Activated T-helper 2 cell treated with anti-CD3 and anti-CD28 coated beads, Interferon-gamma antibody, Interleukin-2, Interleukin-4, amounts not matched to agents 10 μg/mL and 5 μg/mL and 100 μg/mL, durations not matched to agents 14 hours and 24 hours and 36 hours (primary cell): ENCODE results near the gene TP73. TPM values are rescaled to one million over a fixed set of nuclear protein-coding genes. Genes with fewer than 3 reads are reported as not detected.

Experiments used
- DNase-seq: peaks from one replicate; pipeline ENCODE4 v3.0.0; 2021; ENCODE audit warnings: low spot score
- H3K27ac Mint-ChIP-seq: one replicate; pipeline ENCODE4 v1.8.0; 2021; ENCODE audit warnings: mixed read lengths
- H3K27me3 Mint-ChIP-seq: one replicate; pipeline ENCODE4 v1.8.0; 2021; ENCODE audit warnings: low read depth, mixed read lengths
- H3K36me3 Mint-ChIP-seq: one replicate; pipeline ENCODE4 v1.8.0; 2021; ENCODE audit warnings: low read depth, mixed read lengths
- H3K4me1 Mint-ChIP-seq: one replicate; pipeline ENCODE4 v1.8.0; 2021; ENCODE audit warnings: low read depth, mixed read lengths
- H3K4me3 Mint-ChIP-seq: one replicate; pipeline ENCODE4 v1.8.0; 2021; ENCODE audit warnings: low read depth, mild to moderate bottlenecking, moderate library complexity, mixed read lengths
- H3K9me3 Mint-ChIP-seq: one replicate; pipeline ENCODE4 v1.8.0; 2021; ENCODE audit warnings: mixed read lengths
- intact Hi-C: fragments of 100-400 bp; cut with micrococcal nuclease; formaldehyde crosslinking; loops from one replicate; pipeline ENCODE4 v1.15.1; 2023
- total RNA-seq: library from RNA; stranded (reverse); gene quantifications from 2 replicates; pipeline ENCODE4 v1.2.3, GENCODE V29; 2022

Gene TP73
- total RNA-seq, 1 donor from 2014 or later = 2.5 TPM

GRCh38 chr1:3644273-3644672 is 8.0 kb upstream of the TP73 start:
- no peak overlapping the region for H3K27ac Mint-ChIP-seq
- no peak overlapping the region for H3K4me3 Mint-ChIP-seq
- intact Hi-C loops = no loop called here
- DNase-seq = no peak
- H3K9me3 Mint-ChIP-seq = no peaks in the 10 kb centered on the region
- no peaks in the 10 kb centered on the region for H3K27me3 Mint-ChIP-seq
- H3K4me1 Mint-ChIP-seq = peaks cover 15% of the 10 kb centered on the region
- H3K36me3 Mint-ChIP-seq = peaks cover 27% of the 10 kb centered on the region

- Mint-ChIP-seq H3K9me3 (no peaks in the 10 kb centered on the region), H3K4me3 (no peak overlapping the region), H3K36me3 (peaks cover 27% of the 10 kb centered on the region), H3K27ac (no peak overlapping the region), H3K4me1 (peaks cover 17% of the 10 kb centered on the region), H3K27me3 (no peaks in the 10 kb centered on the region)
- intact Hi-C loops = no loop called here
- DNase-seq = no peak
These were observed 7.1 kb upstream of the TP73 start for GRCh38 chr1:3645247-3645646.

GRCh38 chr1:3645666-3646355 is 6.5 kb upstream of the TP73 start:
- Mint-ChIP-seq H3K27me3 (peaks cover 2% of the 10 kb centered on the region), H3K4me3 (no peak overlapping the region), H3K9me3 (no peaks in the 10 kb centered on the region), H3K27ac (no peak overlapping the region), H3K4me1 (peaks cover 17% of the 10 kb centered on the region), H3K36me3 (peaks cover 27% of the 10 kb centered on the region)
- no peak for DNase-seq
- intact Hi-C loops = no loop called here

- Mint-ChIP-seq H3K4me1 (peaks cover 20% of the 10 kb centered on the region), H3K27ac (no peak overlapping the region), H3K27me3 (peaks cover 7% of the 10 kb centered on the region), H3K4me3 (no peak overlapping the region), H3K36me3 (peaks cover 27% of the 10 kb centered on the region), H3K9me3 (no peaks in the 10 kb centered on the region)
- no peak for DNase-seq
- intact Hi-C loops = no loop called here
These were observed 5.7 kb upstream of the TP73 start for GRCh38 chr1:3646596-3646995.

DNA sequence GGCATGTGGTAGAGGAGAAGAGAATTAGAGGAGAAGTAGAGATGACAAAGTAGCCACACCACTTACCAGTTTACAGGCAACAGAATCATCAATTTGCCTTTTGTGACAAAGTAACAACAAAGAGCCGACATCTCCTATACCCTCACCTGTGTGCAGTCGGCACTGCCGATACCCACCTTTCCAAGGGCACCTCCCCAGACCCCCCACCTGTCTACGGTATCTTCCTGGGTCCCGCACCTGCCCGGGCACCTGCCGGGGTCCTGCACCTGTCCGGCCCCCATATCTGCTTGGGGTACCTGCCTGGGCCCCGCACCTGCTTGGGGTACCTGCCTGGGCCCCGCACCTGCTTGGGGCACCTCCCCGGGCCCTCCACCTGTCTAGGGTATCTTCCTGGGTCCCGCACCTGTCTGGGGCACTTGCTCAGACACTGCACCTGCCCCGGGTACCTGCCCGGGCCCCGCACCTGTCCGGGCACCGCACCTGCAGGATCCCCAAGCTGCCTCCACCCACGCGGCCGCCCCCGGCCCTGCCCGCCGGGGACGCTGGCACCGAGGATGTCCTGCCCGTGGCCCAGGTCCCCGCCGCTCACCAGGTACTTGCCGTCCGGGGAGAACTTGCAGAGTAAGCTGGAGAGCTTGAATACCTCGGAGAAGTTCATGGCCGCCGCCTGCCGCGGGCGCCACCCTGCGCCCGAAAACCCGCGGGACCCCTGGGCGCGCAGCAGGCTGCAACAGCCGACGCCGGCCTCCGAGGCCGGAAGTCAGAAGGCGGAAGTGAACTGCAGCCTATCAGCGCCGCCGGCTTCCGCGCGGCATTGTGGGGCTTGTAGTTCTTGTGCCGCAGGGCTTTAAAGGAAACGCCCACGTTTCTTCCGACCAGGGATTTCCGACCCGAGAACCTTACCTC is 2.7 kb upstream of the TP73 start, which contains the start of gene WRAP73:
Gene WRAP73 (minus strand): TSS at position 762 of the 906 bp plus-strand sequence. CDS start 104 bp downstream, at position 658.
- peaks cover 21% of the 10 kb centered on the region for H3K36me3 Mint-ChIP-seq

GRCh38 chr1:3650248-3651025 is 1.9 kb upstream of the TP73 start:
- Mint-ChIP-seq H3K4me1 (peaks cover 20% of the 10 kb centered on the region), H3K4me3 (peak overlapping the region; percentile 73), H3K27me3 (peaks cover 28% of the 10 kb centered on the region), H3K9me3 (no peaks in the 10 kb centered on the region), H3K27ac (no peak overlapping the region), H3K36me3 (peaks cover 21% of the 10 kb centered on the region)
- intact Hi-C loops = loop anchor here (5.0 to 10.0 kb wide), 2 partner anchors 144 to 207 kb away; partner anchors contain the start of genes CEP104, DFFB and LRRC47
- DNase-seq = no peak

More for the DNA sequence above, 2.7 kb upstream of the TP73 start, which contains the start of gene WRAP73:
- Mint-ChIP-seq H3K27me3 (peaks cover 23% of the 10 kb centered on the region), H3K4me3 (peak within 1 kb of the TSS; percentile 80), H3K4me1 (peaks cover 20% of the 10 kb centered on the region), H3K27ac (no peak within 1 kb of the TSS), H3K9me3 (no peaks in the 10 kb centered on the region)
- intact Hi-C loops = loop anchor here (2.0 to 10.0 kb wide), 3 partner anchors 23 to 208 kb away; partner anchors contain the start of genes CEP104, DFFB and LRRC47
- peak; percentile 84 for DNase-seq

- DNase-seq = no peak
- Mint-ChIP-seq H3K9me3 (no peaks in the 10 kb centered on the region), H3K4me3 (peak overlapping the region; percentile 37), H3K27ac (no peak overlapping the region), H3K27me3 (peaks cover 35% of the 10 kb centered on the region), H3K36me3 (peaks cover 17% of the 10 kb centered on the region), H3K4me1 (peaks cover 20% of the 10 kb centered on the region)
- intact Hi-C loops = loop anchor here (5.0 to 10.0 kb wide), 2 partner anchors 144 to 206 kb away; partner anchors contain the start of genes CEP104, DFFB and LRRC47
These were observed 1.0 kb upstream of the TP73 start for GRCh38 chr1:3651026-3651929.

GRCh38 chr1:3652548-3653285 is 401 bp downstream of the TP73 start:
- Mint-ChIP-seq H3K36me3 (peaks cover 9% of the 10 kb centered on the region), H3K4me1 (peaks cover 19% of the 10 kb centered on the region), H3K27ac (no peak overlapping the region), H3K9me3 (no peaks in the 10 kb centered on the region), H3K4me3 (peak overlapping the region; percentile 37), H3K27me3 (peaks cover 35% of the 10 kb centered on the region)
- intact Hi-C loops = loop anchor here (5.0 to 10.0 kb wide), 2 partner anchors 142 to 205 kb away; partner anchors contain the start of genes CEP104, DFFB and LRRC47
- DNase-seq = no peak

DNA sequence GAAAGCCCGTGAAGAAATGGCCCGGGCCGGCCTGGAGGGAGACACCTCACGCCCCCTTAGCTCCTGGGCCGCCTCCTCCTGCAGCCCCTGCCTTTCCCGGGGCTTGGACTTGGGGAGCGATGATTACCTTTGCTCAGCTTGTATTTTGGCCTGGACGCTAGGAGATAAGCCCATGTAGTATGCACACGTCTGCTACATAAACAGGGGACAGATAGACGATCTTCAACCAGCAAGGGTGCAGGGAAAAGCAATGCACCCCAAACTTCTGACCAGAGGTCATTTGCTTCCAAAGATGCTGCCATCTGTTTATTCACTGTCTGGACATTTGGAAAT is 936 bp downstream of the TP73 start:
- Mint-ChIP-seq H3K27me3 (peaks cover 39% of the 10 kb centered on the region), H3K4me1 (peaks cover 15% of the 10 kb centered on the region), H3K4me3 (peak overlapping the region; percentile 43), H3K9me3 (no peaks in the 10 kb centered on the region), H3K36me3 (peaks cover 3% of the 10 kb centered on the region), H3K27ac (no peak overlapping the region)
- DNase-seq = no peak
- intact Hi-C loops = loop anchor here (5.0 to 10.0 kb wide), 2 partner anchors 142 to 204 kb away; partner anchors contain the start of genes CEP104, DFFB and LRRC47

DNA sequence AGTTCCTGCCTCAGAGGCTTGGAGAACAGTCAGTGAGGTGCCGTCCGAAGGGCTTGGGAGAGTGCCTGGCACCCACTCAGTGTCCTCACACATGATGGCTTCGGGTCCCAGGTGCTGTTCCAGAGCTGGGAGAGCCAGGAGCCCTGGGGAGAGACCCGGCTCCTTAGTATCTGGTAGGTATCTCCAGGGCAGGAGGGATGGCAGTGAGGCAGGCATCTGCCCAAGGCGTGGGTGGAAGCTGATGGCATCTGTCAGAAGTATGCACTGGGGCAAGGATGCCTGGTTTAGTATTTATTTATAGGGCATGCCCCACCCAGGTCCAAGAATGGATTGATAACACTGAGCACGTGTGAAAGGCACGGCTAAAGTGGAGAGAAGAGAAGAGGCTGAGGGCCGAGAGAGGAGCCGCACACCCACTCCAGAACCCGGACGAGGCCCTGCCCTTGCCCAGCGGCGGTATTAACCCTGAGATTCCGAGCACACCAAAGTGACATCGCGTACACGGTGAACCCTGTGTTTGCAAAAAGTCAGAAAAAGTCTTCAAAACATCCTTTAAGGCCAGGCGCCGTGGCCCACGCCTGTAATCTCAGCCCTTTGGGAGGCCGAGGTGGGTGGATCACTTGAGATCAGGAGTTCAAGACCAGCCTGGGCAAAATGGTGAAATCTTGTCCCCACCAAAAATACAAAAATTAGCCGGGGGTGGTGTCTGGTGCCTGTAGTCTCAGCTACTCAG is 2.4 kb downstream of the TP73 start:
- H3K36me3 Mint-ChIP-seq = no peaks in the 10 kb centered on the region
- no peak overlapping the region for H3K4me3 Mint-ChIP-seq
- H3K27me3 Mint-ChIP-seq = peaks cover 40% of the 10 kb centered on the region
- H3K9me3 Mint-ChIP-seq = no peaks in the 10 kb centered on the region
- H3K27ac Mint-ChIP-seq = no peak overlapping the region
- intact Hi-C loops = loop anchor here (5.0 to 10.0 kb wide), 2 partner anchors 140 to 203 kb away; partner anchors contain the start of genes CEP104, DFFB and LRRC47
- peaks cover 5% of the 10 kb centered on the region for H3K4me1 Mint-ChIP-seq
- no peak for DNase-seq
